Neural progenitor cell (in vitro differentiated cells): ENCODE data around the gene SPRED3.

Experiments
- CTCF ChIP-seq: fragments of 200-600 bp; sonication (generic); IDR thresholded peaks from 2 replicates; pipeline ENCODE4 v1.5.1; 2017; ENCODE audit warnings: antibody characterized with exemption, mild to moderate bottlenecking
- EZH2 ChIP-seq: fragments of 200-600 bp; sonication (generic); IDR thresholded peaks from 2 replicates; pipeline ENCODE4 v1.6.1; 2017; ENCODE audit warnings: antibody characterized with exemption, mild to moderate bottlenecking, moderate library complexity

DNA sequence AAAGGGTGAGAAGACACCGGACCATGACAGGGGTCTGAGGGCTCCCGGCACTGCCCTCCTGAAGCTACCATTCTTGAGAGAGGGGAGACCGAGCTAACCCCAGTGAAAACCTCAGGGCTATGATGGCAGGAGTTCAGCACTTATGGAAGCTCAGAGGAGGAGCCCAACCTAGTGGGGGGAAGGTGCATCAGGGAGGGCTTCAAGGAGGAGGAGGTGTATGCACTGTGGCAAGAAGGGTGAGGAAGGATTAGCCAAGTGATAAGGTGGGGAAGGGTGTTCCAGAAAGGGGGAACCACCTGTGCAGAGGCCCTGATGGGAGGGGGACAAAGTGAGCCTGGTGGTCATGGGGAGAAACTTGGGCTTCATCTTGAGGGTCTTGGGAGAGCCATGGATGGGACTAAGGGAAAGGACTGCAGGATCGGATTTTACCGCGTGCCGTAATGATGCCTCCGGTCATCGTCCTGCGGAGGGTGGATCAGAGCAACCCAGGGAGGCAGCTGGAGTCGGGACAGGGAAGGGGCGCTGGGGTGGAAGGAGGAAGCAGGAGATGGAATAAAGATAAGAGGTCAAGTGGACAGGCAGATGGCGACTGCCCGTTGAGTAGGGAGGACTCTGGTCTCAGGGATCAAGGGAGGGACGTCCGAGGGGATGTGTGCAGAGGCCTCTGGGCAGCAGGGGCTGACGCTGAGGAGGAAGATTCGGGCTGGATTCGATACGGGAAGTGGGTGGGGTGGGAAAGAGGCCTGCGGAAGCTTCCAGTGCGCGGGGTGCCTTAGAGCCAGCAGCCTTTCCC, 27.5 kb upstream of the SPRED3 start:
- TF ChIP-seq EZH2 = no peak
- no peak for TF ChIP-seq CTCF
